ENCODE results near the gene MYL6B. TPM values are rescaled to one million over a fixed set of nuclear protein-coding genes. Genes with fewer than 3 reads are reported as not detected.

Gene MYL6B
- total RNA-seq, 1 experiment from 2014 or later: 76.0 TPM

- DNase-seq (ENCODE audit: low spot score): no peak
These were observed 29.8 kb upstream of the MYL6B start for GRCh38 chr12:56122637-56123036.

GRCh38 chr12:56124133-56124532, 28.3 kb upstream of the MYL6B start:
- no peak for DNase-seq (ENCODE audit: low spot score)

GRCh38 chr12:56126732-56127239, 25.6 kb upstream of the MYL6B start:
- DNase-seq (ENCODE audit: low spot score): no peak

GRCh38 chr12:56127485-56127887, 24.9 kb upstream of the MYL6B start:
- no peak for DNase-seq (ENCODE audit: low spot score)

- peak; percentile 99 for DNase-seq (ENCODE audit: low spot score)
These were observed 24.3 kb upstream of the MYL6B start, which contains the start of gene ESYT1 for GRCh38 chr12:56127888-56128669. Gene ESYT1 (plus strand): TSS chr12:56128267. CDS start chr12:56128320, 53 bp downstream.

GRCh38 chr12:56128670-56129205, 23.6 kb upstream of the MYL6B start:
- DNase-seq (ENCODE audit: low spot score): no peak

- no peak for DNase-seq (ENCODE audit: low spot score)
These were observed 23.0 kb upstream of the MYL6B start for GRCh38 chr12:56129206-56129941.

- DNase-seq (ENCODE audit: low spot score): no peak
These were observed 22.4 kb upstream of the MYL6B start for GRCh38 chr12:56129942-56130495.

- DNase-seq (ENCODE audit: low spot score): no peak
These were observed 21.5 kb upstream of the MYL6B start for GRCh38 chr12:56130876-56131275.

- no peak for DNase-seq (ENCODE audit: low spot score)
These were observed 17.5 kb upstream of the MYL6B start for GRCh38 chr12:56134897-56135296.

- DNase-seq (ENCODE audit: low spot score): no peak
These were observed 14.4 kb upstream of the MYL6B start for GRCh38 chr12:56137853-56138571.

- no peak for DNase-seq (ENCODE audit: low spot score)
These were observed 10.2 kb upstream of the MYL6B start for GRCh38 chr12:56141946-56142784.

- DNase-seq (ENCODE audit: low spot score): no peak
These were observed 9.2 kb upstream of the MYL6B start for GRCh38 chr12:56143217-56143616.

- no peak for DNase-seq (ENCODE audit: low spot score)
These were observed 8.5 kb upstream of the MYL6B start for GRCh38 chr12:56143870-56144269.

GRCh38 chr12:56145217-56145616, 7.2 kb upstream of the MYL6B start:
- DNase-seq (ENCODE audit: low spot score): no peak

- no peak for DNase-seq (ENCODE audit: low spot score)
These were observed 5.6 kb upstream of the MYL6B start for GRCh38 chr12:56146492-56147460.

GRCh38 chr12:56150563-56150962, 1.8 kb upstream of the MYL6B start:
- no peak for DNase-seq (ENCODE audit: low spot score)

- DNase-seq (ENCODE audit: low spot score): no peak
These were observed 685 bp upstream of the MYL6B start for GRCh38 chr12:56151672-56152131.

All from A172 (cell line).